Stimulated activated naive CD4-positive, alpha-beta T cell treated with Interleukin-2 at 50 U/mL for 16 hours (primary cell): Measurements from ENCODE around the gene MBD2.
"Not testable (repeated sequence)": the region's sequence is repeated elsewhere in the genome, so short reads cannot be mapped to it uniquely, and the experiment has no call there.

Experiments used
- DNase-seq: peaks from one replicate; lab custom pipeline; 2025; lab: John Stamatoyannopoulos, UW

Gene MBD2

GRCh38 chr18:54224379-54225014 lies at the start of gene MBD2:
Gene MBD2, minus strand, starts transcription at chr18:54224669. Its CDS starts 110 bp downstream, at chr18:54224559.
- DNase-seq: peak; percentile 92

- peak; percentile 57 for DNase-seq
These were observed 45.7 kb upstream of the MBD2 start for GRCh38 chr18:54269893-54270844.

GRCh38 chr18:54268751-54269150 lies 44.3 kb upstream of the MBD2 start:
- no peak for DNase-seq

GRCh38 chr18:54267701-54268100 lies 43.2 kb upstream of the MBD2 start:
- no peak for DNase-seq

GRCh38 chr18:54263904-54264336 lies 39.5 kb upstream of the MBD2 start:
- DNase-seq: no peak

- peak; percentile 77 for DNase-seq
These were observed 37.4 kb upstream of the MBD2 start for GRCh38 chr18:54261894-54262293.

GRCh38 chr18:54260396-54261072 lies 36.1 kb upstream of the MBD2 start:
- peak; percentile 26 for DNase-seq

GRCh38 chr18:54257818-54258217 lies 33.3 kb upstream of the MBD2 start:
- DNase-seq: not testable (repeated sequence)

GRCh38 chr18:54257015-54257414 lies 32.5 kb upstream of the MBD2 start:
- DNase-seq: no peak

GRCh38 chr18:54255141-54255540 lies 30.7 kb upstream of the MBD2 start:
- no peak for DNase-seq

GRCh38 chr18:54254265-54254758 lies 29.8 kb upstream of the MBD2 start:
- DNase-seq: no peak

GRCh38 chr18:54251606-54252390 lies 27.3 kb upstream of the MBD2 start:
- no peak for DNase-seq

- no peak for DNase-seq
These were observed 26.4 kb upstream of the MBD2 start for GRCh38 chr18:54250846-54251261.

- DNase-seq: no peak
These were observed 23.2 kb upstream of the MBD2 start for GRCh38 chr18:54247511-54248175.

GRCh38 chr18:54242327-54242726 lies 17.9 kb upstream of the MBD2 start:
- DNase-seq: no peak

- DNase-seq: no peak
These were observed 17.0 kb upstream of the MBD2 start for GRCh38 chr18:54241483-54241882.

GRCh38 chr18:54240629-54241107 lies 16.2 kb upstream of the MBD2 start:
- no peak for DNase-seq

GRCh38 chr18:54239601-54240000 lies 15.1 kb upstream of the MBD2 start:
- DNase-seq: no peak

- no peak for DNase-seq
These were observed 14.6 kb upstream of the MBD2 start for GRCh38 chr18:54239091-54239490.

GRCh38 chr18:54238173-54238936 lies 13.9 kb upstream of the MBD2 start:
- DNase-seq: no peak
